SJSA1 (cell line): ENCODE results near the gene NCKAP5L. TPM values are rescaled to one million over a fixed set of nuclear protein-coding genes. Genes with fewer than 3 reads are reported as not detected.
"Not testable (repeated sequence)": the region's sequence is repeated elsewhere in the genome, so short reads cannot be mapped to it uniquely, and the experiment has no call there.

Experiments used
- DNase-seq, 2 experiments: peaks; one replicate each; pipeline ENCODE4 v3.0.0-alpha.2; 2015 to 2020; ENCODE audit warnings: low spot score in 2 of 2, low read depth in 1 of 2
- H3K27ac ChIP-seq: fragments of 250-450 bp; sonication (Bioruptor Pico); 2 replicates; pipeline ENCODE4 v1.5.1; 2020; ENCODE audit warnings: mild to moderate bottlenecking, moderate library complexity
- H3K27me3 ChIP-seq: fragments of 250-450 bp; sonication (Bioruptor Pico); replicated peaks from 2 replicates; pipeline ENCODE4 v1.5.1; 2020; ENCODE audit warnings: mild to moderate bottlenecking, moderate library complexity
- H3K36me3 ChIP-seq: fragments of 250-450 bp; sonication (Bioruptor Pico); 2 replicates; pipeline ENCODE4 v1.5.1; 2020; ENCODE audit warnings: mild to moderate bottlenecking
- H3K4me1 ChIP-seq: fragments of 250-450 bp; sonication (Bioruptor Pico); replicated peaks from 2 replicates; pipeline ENCODE4 v1.6.1; 2021; ENCODE audit warnings: mild to moderate bottlenecking
- H3K4me3 ChIP-seq: fragments of 250-450 bp; sonication (Bioruptor Pico); 2 replicates; pipeline ENCODE4 v1.5.1; 2020; ENCODE audit warnings: mild to moderate bottlenecking
- H3K9me3 ChIP-seq: fragments of 250-450 bp; sonication (Bioruptor Pico); replicated peaks from 2 replicates; pipeline ENCODE4 v1.5.1; 2020; ENCODE audit warnings: mild to moderate bottlenecking
- total RNA-seq: library from RNA; depleted of rRNA; stranded (reverse); fragments of >200 nt; shearing (Covaris generic); gene quantifications from 2 replicates; pipeline ENCODE4 v1.2.3, GENCODE V29; 2014; rRNA removed

The NCKAP5L gene, protein sequence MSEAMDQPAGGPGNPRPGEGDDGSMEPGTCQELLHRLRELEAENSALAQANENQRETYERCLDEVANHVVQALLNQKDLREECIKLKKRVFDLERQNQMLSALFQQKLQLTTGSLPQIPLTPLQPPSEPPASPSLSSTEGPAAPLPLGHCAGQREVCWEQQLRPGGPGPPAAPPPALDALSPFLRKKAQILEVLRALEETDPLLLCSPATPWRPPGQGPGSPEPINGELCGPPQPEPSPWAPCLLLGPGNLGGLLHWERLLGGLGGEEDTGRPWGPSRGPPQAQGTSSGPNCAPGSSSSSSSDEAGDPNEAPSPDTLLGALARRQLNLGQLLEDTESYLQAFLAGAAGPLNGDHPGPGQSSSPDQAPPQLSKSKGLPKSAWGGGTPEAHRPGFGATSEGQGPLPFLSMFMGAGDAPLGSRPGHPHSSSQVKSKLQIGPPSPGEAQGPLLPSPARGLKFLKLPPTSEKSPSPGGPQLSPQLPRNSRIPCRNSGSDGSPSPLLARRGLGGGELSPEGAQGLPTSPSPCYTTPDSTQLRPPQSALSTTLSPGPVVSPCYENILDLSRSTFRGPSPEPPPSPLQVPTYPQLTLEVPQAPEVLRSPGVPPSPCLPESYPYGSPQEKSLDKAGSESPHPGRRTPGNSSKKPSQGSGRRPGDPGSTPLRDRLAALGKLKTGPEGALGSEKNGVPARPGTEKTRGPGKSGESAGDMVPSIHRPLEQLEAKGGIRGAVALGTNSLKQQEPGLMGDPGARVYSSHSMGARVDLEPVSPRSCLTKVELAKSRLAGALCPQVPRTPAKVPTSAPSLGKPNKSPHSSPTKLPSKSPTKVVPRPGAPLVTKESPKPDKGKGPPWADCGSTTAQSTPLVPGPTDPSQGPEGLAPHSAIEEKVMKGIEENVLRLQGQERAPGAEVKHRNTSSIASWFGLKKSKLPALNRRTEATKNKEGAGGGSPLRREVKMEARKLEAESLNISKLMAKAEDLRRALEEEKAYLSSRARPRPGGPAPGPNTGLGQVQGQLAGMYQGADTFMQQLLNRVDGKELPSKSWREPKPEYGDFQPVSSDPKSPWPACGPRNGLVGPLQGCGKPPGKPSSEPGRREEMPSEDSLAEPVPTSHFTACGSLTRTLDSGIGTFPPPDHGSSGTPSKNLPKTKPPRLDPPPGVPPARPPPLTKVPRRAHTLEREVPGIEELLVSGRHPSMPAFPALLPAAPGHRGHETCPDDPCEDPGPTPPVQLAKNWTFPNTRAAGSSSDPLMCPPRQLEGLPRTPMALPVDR (N-terminal part only)
- 35.7 and 43.5 TPM in 2 replicates for total RNA-seq

DNA sequence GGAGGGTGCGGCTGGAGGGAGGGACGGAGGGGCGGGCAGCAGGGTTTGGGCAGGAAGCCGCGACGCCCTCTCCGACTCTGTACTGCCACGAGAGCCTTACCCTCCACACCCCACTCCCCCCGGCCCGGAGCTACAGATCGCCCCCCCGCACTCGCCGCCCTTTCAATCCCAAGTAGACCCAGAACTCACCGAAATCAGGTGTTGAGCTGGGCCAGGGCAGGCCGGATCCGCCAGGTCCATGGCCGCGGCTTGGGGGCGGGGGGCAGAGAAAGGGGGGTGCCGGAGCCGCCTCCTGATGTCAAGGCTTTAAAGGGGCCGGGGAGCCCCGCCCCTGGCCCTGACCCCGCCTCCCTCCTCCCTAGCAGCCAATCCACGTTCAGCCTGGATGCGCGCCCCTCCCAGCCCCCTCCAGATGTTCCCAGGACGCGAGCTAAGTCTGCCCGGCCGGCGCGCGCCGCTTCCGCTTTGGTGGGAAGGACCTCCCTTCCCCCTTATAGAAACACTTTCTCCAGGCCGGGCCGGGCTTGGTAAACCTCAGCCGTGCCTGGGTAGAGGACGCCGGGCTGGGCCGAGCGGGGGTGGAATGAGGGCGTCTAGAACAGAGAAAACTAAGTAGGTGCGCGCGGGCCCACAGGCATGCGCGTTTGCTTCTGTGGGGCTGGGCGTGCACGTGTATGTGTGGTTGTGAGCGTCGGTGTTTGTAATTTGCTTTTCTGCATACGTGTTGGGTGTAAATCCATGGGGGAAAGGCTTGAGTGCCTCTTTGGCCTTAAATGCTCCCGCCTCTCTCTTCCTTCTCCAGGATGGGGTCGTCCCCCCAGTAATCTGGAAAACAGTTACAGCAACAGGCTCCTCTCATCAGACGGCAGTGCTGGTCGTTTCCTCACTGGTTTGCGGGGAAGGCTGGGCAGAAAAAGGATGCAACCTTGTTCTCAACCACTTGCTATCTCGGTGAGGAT, at the start of gene NCKAP5L:
NCKAP5L (minus strand) TSS at position 281 of the 959 bp plus-strand sequence. CDS start 24,369 bp downstream, outside the sequence.
- Histone ChIP-seq H3K4me3 (peak within 1 kb of the TSS; percentile 69), H3K4me1 (peaks cover 57% of the 10 kb centered on the region), H3K9me3 (no peaks in the 10 kb centered on the region), H3K27me3 (no peaks in the 10 kb centered on the region), H3K36me3 (peaks cover 30% of the 10 kb centered on the region), H3K27ac (peak within 1 kb of the TSS; percentile 59)
- DNase-seq: peak; percentile 94 to 98

GRCh38 chr12:49877066-49877465, 48.9 kb upstream of the NCKAP5L start:
- no peak for DNase-seq
- Histone ChIP-seq H3K4me1 (no peaks in the 10 kb centered on the region; the same call in 1 of the 2 replicates), H3K27me3 (no peaks in the 10 kb centered on the region), H3K36me3 (no peaks in the 10 kb centered on the region), H3K4me3 (no peak overlapping the region), H3K9me3 (no peaks in the 10 kb centered on the region), H3K27ac (no peak overlapping the region)

GRCh38 chr12:49876070-49876469, 47.9 kb upstream of the NCKAP5L start:
- Histone ChIP-seq H3K27me3 (no peaks in the 10 kb centered on the region), H3K27ac (no peak overlapping the region), H3K36me3 (no peaks in the 10 kb centered on the region), H3K4me3 (no peak overlapping the region), H3K4me1 (no peaks in the 10 kb centered on the region; the same call in 1 of the 2 replicates), H3K9me3 (no peaks in the 10 kb centered on the region)
- DNase-seq: no peak

DNA sequence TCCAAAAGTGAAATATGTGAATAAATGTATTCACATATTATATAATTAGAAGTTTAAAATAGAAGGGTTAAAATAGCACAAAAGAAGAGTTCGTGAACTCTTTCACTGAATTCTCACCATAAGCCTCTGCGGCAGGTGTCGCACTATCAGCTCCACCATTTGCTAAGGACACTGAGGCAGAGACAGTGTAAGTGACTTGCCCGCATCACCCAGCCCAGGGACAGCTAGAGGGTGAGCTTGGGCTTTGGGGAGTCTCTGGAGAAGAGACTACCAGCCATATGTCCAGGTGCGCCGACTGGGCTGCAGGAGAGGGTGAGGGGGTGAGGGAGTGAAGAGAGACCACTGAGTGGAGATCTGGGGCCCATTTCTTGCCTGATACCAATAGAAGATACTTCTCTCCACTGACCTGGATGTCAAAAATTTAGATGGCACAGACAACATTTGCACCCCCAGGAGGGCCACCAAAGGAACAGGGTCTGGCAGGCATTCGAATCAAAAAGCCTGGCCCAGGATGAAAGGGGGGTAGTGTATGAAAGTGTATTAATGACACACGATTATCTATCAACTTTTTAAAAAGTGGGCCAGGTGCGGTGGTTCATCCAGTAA, 47.0 kb upstream of the NCKAP5L start:
- DNase-seq: no peak
- Histone ChIP-seq H3K4me3 (no peak overlapping the region), H3K36me3 (no peaks in the 10 kb centered on the region), H3K9me3 (no peaks in the 10 kb centered on the region), H3K27ac (no peak overlapping the region), H3K27me3 (no peaks in the 10 kb centered on the region), H3K4me1 (no peaks in the 10 kb centered on the region; the same call in 1 of the 2 replicates)

- no peaks in the 10 kb centered on the region for H3K36me3 ChIP-seq
- DNase-seq: no peak
- H3K9me3 ChIP-seq: no peaks in the 10 kb centered on the region
- H3K4me1 ChIP-seq: no peaks in the 10 kb centered on the region; the same call in 1 of the 2 replicates
- H3K4me3 ChIP-seq: no peak overlapping the region
- H3K27me3 ChIP-seq: no peaks in the 10 kb centered on the region
- H3K27ac ChIP-seq: no peak overlapping the region
Observed at GRCh38 chr12:49874142-49874897, 46.1 kb upstream of the NCKAP5L start.

GRCh38 chr12:49873361-49873934, 45.2 kb upstream of the NCKAP5L start:
- no peak for DNase-seq
- H3K27me3 ChIP-seq: no peaks in the 10 kb centered on the region
- no peaks in the 10 kb centered on the region; the same call in 1 of the 2 replicates for H3K4me1 ChIP-seq
- no peaks in the 10 kb centered on the region for H3K9me3 ChIP-seq
- no peak overlapping the region for H3K27ac ChIP-seq
- no peaks in the 10 kb centered on the region for H3K36me3 ChIP-seq
- no peak overlapping the region for H3K4me3 ChIP-seq

DNA sequence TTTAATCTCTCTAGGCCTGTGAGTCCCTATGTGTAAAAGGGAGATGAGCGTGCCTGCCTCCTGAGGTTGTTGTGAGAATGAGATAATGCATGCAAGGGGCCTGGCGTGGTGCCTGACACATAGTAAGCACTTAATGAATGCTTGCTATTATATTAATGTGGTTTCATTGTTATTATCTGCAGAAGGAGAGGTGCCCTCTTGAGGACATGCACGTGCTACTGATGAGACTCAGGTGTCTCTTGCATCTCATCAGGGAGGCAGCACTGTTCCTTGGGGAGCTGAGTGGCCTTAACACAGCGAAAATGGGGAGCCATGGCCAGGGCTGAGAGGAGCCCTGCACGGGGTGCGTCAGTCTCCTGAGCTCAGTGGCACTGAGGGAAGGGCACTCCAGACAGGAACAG, 44.6 kb upstream of the NCKAP5L start:
- no peaks in the 10 kb centered on the region for H3K36me3 ChIP-seq
- H3K27ac ChIP-seq: no peak overlapping the region
- H3K27me3 ChIP-seq: no peaks in the 10 kb centered on the region
- no peak for DNase-seq
- H3K4me3 ChIP-seq: no peak overlapping the region
- no peaks in the 10 kb centered on the region for H3K9me3 ChIP-seq
- H3K4me1 ChIP-seq: no peaks in the 10 kb centered on the region; the same call in 1 of the 2 replicates

DNA sequence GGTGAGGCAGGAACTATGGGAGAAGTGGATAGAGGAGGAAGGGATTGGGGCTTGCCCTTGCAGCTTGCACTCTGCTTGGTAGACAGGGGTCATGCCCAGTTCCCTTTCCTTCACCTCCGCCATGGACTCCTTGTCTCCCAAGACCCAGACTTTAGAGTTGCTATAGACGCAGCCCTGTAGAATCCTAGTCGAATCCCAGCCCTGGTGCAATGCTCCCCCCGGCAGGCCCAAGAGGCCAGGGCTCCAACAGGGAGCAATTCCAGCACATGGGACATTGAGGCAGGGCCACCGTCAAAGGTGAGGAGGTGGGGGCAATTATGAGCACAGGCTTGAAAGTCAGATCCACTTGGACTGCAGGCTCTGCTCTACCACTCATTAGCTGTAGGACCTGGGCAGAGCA, 44.2 kb upstream of the NCKAP5L start:
- no peak overlapping the region for H3K27ac ChIP-seq
- H3K4me1 ChIP-seq: no peaks in the 10 kb centered on the region; the same call in 1 of the 2 replicates
- no peak for DNase-seq
- no peaks in the 10 kb centered on the region for H3K27me3 ChIP-seq
- no peaks in the 10 kb centered on the region for H3K36me3 ChIP-seq
- H3K9me3 ChIP-seq: no peaks in the 10 kb centered on the region
- no peak overlapping the region for H3K4me3 ChIP-seq

GRCh38 chr12:49871811-49872251, 43.6 kb upstream of the NCKAP5L start:
- H3K27me3 ChIP-seq, H3K27ac ChIP-seq, DNase-seq, H3K4me3 ChIP-seq, H3K9me3 ChIP-seq, H3K4me1 ChIP-seq, H3K36me3 ChIP-seq: not testable (repeated sequence)

- Histone ChIP-seq H3K27me3 (no peaks in the 10 kb centered on the region), H3K36me3 (no peaks in the 10 kb centered on the region), H3K4me3 (no peak overlapping the region), H3K27ac (no peak overlapping the region), H3K9me3 (no peaks in the 10 kb centered on the region), H3K4me1 (no peaks in the 10 kb centered on the region; the same call in 1 of the 2 replicates)
- no peak for DNase-seq
Observed at GRCh38 chr12:49871263-49871561, 43.0 kb upstream of the NCKAP5L start.

- Histone ChIP-seq H3K27ac (no peak overlapping the region), H3K4me1 (no peaks in the 10 kb centered on the region; the same call in 1 of the 2 replicates), H3K9me3 (no peaks in the 10 kb centered on the region), H3K27me3 (no peaks in the 10 kb centered on the region), H3K36me3 (no peaks in the 10 kb centered on the region), H3K4me3 (no peak overlapping the region)
- DNase-seq: no peak
Observed at GRCh38 chr12:49870501-49871262, 42.5 kb upstream of the NCKAP5L start.
